WTC11 (cell line): Measurements from ENCODE around the gene TMEM223. TPM values are rescaled to one million over a fixed set of nuclear protein-coding genes. Genes with fewer than 3 reads are reported as not detected.

Source experiments
- ATAC-seq: fragments of 200-7000 bp; cut with Tn5 transposase; 2 replicates; pipeline ENCODE4 v1.10.0; 2021; ENCODE audit warnings: mild to moderate bottlenecking, moderate library complexity
- CTCF ChIA-PET: fragments of 300-600 bp; sonication (Branson Sonifier 250); formaldehyde crosslinking; loops from one replicate; lab custom pipeline; 2021; ENCODE audit warnings: antibody characterized with exemption; lab: Charles Lee
- POLR2A ChIA-PET: fragments of 350-600 bp; sonication (Branson Sonifier 250); formaldehyde crosslinking; loops from one replicate; lab custom pipeline; 2021; ENCODE audit warnings: antibody characterized with exemption; lab: Charles Lee
- DNase-seq: peaks from one replicate; pipeline ENCODE4 v3.0.0; 2021; ENCODE audit warnings: low spot score
- H3K27ac Mint-ChIP-seq: 2 replicates; pipeline ENCODE4 v1.8.0; 2021; ENCODE audit warnings: mixed read lengths
- H3K27me3 Mint-ChIP-seq: 2 replicates; pipeline ENCODE4 v1.8.0; 2021; ENCODE audit warnings: low read depth, mild to moderate bottlenecking, moderate library complexity, mixed read lengths
- H3K36me3 Mint-ChIP-seq: 2 replicates; pipeline ENCODE4 v1.8.0; 2021; ENCODE audit warnings: mixed read lengths
- H3K4me1 Mint-ChIP-seq: 2 replicates; pipeline ENCODE4 v1.8.0; 2022; ENCODE audit warnings: mixed read lengths
- H3K4me3 Mint-ChIP-seq: 2 replicates; pipeline ENCODE4 v1.8.0; 2021; ENCODE audit warnings: mild to moderate bottlenecking, moderate library complexity, mixed read lengths
- H3K9me3 Mint-ChIP-seq: 2 replicates; pipeline ENCODE4 v1.8.0; 2021; ENCODE audit warnings: mixed read lengths
- AFF4 ChIP-seq: sonication (generic); formaldehyde crosslinking; IDR thresholded peaks from 2 replicates; pipeline ENCODE4 v1.8.1; 2023; ENCODE audit warnings: mild to moderate bottlenecking, missing genetic modification reagents, borderline replicate concordance
- ATF3 ChIP-seq: sonication (generic); formaldehyde crosslinking; conservative IDR thresholded peaks from 2 replicates; pipeline ENCODE4 v1.8.1; 2022; ENCODE audit warnings: mild to moderate bottlenecking, missing genetic modification reagents
- E2F5 ChIP-seq: sonication (generic); formaldehyde crosslinking; IDR thresholded peaks from 2 replicates; pipeline ENCODE4 v1.8.1; 2022; ENCODE audit warnings: mild to moderate bottlenecking, moderate library complexity, missing genetic modification reagents
- ETV6 ChIP-seq: sonication (generic); formaldehyde crosslinking; IDR thresholded peaks from 2 replicates; pipeline ENCODE4 v1.8.1; 2022; ENCODE audit warnings: mild to moderate bottlenecking, missing genetic modification reagents
- GABPB1 ChIP-seq: sonication (generic); formaldehyde crosslinking; IDR thresholded peaks from 2 replicates; pipeline ENCODE4 v1.8.1; 2023; ENCODE audit warnings: mild to moderate bottlenecking, missing genetic modification reagents
- GTF2I ChIP-seq: fragments of 250-450 bp; sonication (Bioruptor Pico); conservative IDR thresholded peaks from 2 replicates; pipeline ENCODE4 v1.4.0; 2021; ENCODE audit warnings: mild to moderate bottlenecking
- HMGXB4 ChIP-seq: sonication (generic); formaldehyde crosslinking; IDR thresholded peaks from 2 replicates; pipeline ENCODE4 v1.8.1; 2023; ENCODE audit warnings: mild to moderate bottlenecking, moderate library complexity, missing genetic modification reagents
- KAT7 ChIP-seq: sonication (generic); formaldehyde crosslinking; IDR thresholded peaks from 2 replicates; pipeline ENCODE4 v1.8.1; 2023; ENCODE audit warnings: missing genetic modification reagents, mild to moderate bottlenecking, borderline replicate concordance
- MAX ChIP-seq: sonication (generic); formaldehyde crosslinking; IDR thresholded peaks from 2 replicates; pipeline ENCODE4 v1.8.0; 2022; ENCODE audit warnings: mild to moderate bottlenecking, missing genetic modification reagents
- NFYB ChIP-seq: sonication (generic); formaldehyde crosslinking; conservative IDR thresholded peaks from 2 replicates; pipeline ENCODE4 v1.8.0; 2022; ENCODE audit warnings: low read depth, missing genetic modification reagents
- NR3C1 ChIP-seq: sonication (generic); formaldehyde crosslinking; conservative IDR thresholded peaks from 2 replicates; pipeline ENCODE4 v1.8.1; 2023; ENCODE audit warnings: low read depth, mild to moderate bottlenecking, missing genetic modification reagents
- TEAD1 ChIP-seq: sonication (generic); formaldehyde crosslinking; IDR thresholded peaks from 2 replicates; pipeline ENCODE4 v1.8.0; 2022; ENCODE audit warnings: mild to moderate bottlenecking, missing genetic modification reagents
- ZNF532 ChIP-seq: fragments of 250-450 bp; sonication (Bioruptor Pico); IDR thresholded peaks from 2 replicates; pipeline ENCODE4 v1.9.0; 2021; ENCODE audit warnings: mild to moderate bottlenecking, borderline replicate concordance
- ZNF671 ChIP-seq: fragments of 250-450 bp; sonication (Bioruptor Pico); IDR thresholded peaks from 2 replicates; pipeline ENCODE4 v1.8.0; 2021; ENCODE audit warnings: mild to moderate bottlenecking
- total RNA-seq: library from RNA; stranded (reverse); gene quantifications from 3 replicates; pipeline ENCODE4 v1.2.3, GENCODE V29; 2021

Gene TMEM223
- total RNA-seq, 1 experiment from 2014 or later, result 26.4 TPM

GRCh38 chr11:62805076-62805892, 13.5 kb upstream of the TMEM223 start, which contains the start of gene NXF1 (continued):
- no peak for TF ChIP-seq KAT7 (CRISPR knock-in tag)
- TF ChIP-seq MAX, result peak; percentile 65
- peak; percentile 53; the same call in 1 of the 2 replicates for TF ChIP-seq ZNF671 (CRISPR knock-in tag)
- peak; percentile 82 for TF ChIP-seq HMGXB4 (CRISPR knock-in tag)
- TF ChIP-seq ETV6 (CRISPR knock-in tag), result peak; percentile 90
- peak; percentile 47 for TF ChIP-seq NFYB (CRISPR knock-in tag)
- peak; percentile 87 for TF ChIP-seq E2F5
- no peak for TF ChIP-seq AFF4 (CRISPR knock-in tag)
- no peak for TF ChIP-seq NR3C1 (CRISPR knock-in tag)

GRCh38 chr11:62804310-62805075, 12.7 kb upstream of the TMEM223 start:
- no peak for TF ChIP-seq GTF2I (CRISPR knock-in tag)
- TF ChIP-seq, all 79 proteins: peak for 0
- peaks cover 22% of the 10 kb centered on the region for H3K4me1 Mint-ChIP-seq
- no peaks in the 10 kb centered on the region for H3K27me3 Mint-ChIP-seq
- CTCF ChIA-PET, result no interaction called here
- DNase-seq (no peak), ATAC-seq (no peak)
- peak overlapping the region; percentile 92 for H3K27ac Mint-ChIP-seq
- POLR2A ChIA-PET, result interaction anchor here (1.0 kb wide), 1 partner anchor 28 kb away, joined by 3 read pairs; the partner anchor contains the start of gene STX5
- H3K9me3 Mint-ChIP-seq, result no peaks in the 10 kb centered on the region
- H3K36me3 Mint-ChIP-seq, result peaks cover 29% of the 10 kb centered on the region
- peak overlapping the region; percentile 98 for H3K4me3 Mint-ChIP-seq

GRCh38 chr11:62801071-62801470, 9.3 kb upstream of the TMEM223 start:
- no peak overlapping the region for H3K27ac Mint-ChIP-seq
- H3K9me3 Mint-ChIP-seq, result no peaks in the 10 kb centered on the region
- H3K27me3 Mint-ChIP-seq, result no peaks in the 10 kb centered on the region
- H3K4me1 Mint-ChIP-seq, result peaks cover 12% of the 10 kb centered on the region
- peaks cover 57% of the 10 kb centered on the region for H3K36me3 Mint-ChIP-seq
- POLR2A ChIA-PET, result no interaction called here
- ATAC-seq (no peak), DNase-seq (no peak)
- CTCF ChIA-PET, result no interaction called here
- no peak overlapping the region for H3K4me3 Mint-ChIP-seq
- TF ChIP-seq E2F5, result no peak
- TF ChIP-seq ZNF671 (CRISPR knock-in tag), result no peak
- no peak for TF ChIP-seq TEAD1 (CRISPR knock-in tag)
- TF ChIP-seq ZNF532 (CRISPR knock-in tag), result no peak
- no peak for TF ChIP-seq ATF3
- no peak for TF ChIP-seq GABPB1 (CRISPR knock-in tag)
